ENCODE measurements around the gene STS. TPM values are rescaled to one million over a fixed set of nuclear protein-coding genes. Genes with fewer than 3 reads are reported as not detected.

STS gene
- total and polyA plus RNA-seq, 10 of the 15 experiments (the other 5 are each of a cell fraction or from before 2014, with no cell fraction given), result 1.6 to 19.4 (median 4.7) TPM

DNA sequence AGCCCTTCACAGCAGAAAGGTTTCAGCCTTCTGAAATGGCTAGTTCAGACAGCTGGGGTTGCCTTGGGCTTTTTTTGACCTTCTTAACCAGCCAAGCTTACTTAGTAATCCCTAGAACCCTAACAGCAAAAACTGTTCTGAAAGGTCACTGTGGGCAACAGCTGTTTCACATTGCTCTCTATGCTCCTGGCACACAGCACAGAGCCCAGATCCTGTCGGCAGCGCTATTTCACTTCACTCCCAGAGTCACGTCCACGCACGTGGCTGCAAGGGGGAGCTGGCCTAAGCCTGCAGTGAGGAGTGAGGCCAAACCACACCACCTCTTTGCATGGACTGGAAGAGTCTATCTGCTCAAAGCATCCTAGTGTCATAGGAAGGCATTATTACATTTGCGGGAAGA is 32.0 kb upstream of the STS start (continued):
- peak; percentile 48 for TF ChIP-seq SP1 (IDR thresholded peaks at IDR 0.05; ENCODE audit: low read depth, low read length)
- TF ChIP-seq ZNF24 (IDR thresholded peaks at IDR 0.05), result no peak
- TF ChIP-seq CHD2 (IDR thresholded peaks at IDR 0.05; ENCODE audit: borderline replicate concordance, low read depth, low read length), result peak; percentile 36; the same call in 1 of the 2 replicates
- TF ChIP-seq IRF4 (IDR thresholded peaks at IDR 0.05; ENCODE audit: low read depth, low read length), result peak; percentile 87
- TF ChIP-seq, protein P1, sequence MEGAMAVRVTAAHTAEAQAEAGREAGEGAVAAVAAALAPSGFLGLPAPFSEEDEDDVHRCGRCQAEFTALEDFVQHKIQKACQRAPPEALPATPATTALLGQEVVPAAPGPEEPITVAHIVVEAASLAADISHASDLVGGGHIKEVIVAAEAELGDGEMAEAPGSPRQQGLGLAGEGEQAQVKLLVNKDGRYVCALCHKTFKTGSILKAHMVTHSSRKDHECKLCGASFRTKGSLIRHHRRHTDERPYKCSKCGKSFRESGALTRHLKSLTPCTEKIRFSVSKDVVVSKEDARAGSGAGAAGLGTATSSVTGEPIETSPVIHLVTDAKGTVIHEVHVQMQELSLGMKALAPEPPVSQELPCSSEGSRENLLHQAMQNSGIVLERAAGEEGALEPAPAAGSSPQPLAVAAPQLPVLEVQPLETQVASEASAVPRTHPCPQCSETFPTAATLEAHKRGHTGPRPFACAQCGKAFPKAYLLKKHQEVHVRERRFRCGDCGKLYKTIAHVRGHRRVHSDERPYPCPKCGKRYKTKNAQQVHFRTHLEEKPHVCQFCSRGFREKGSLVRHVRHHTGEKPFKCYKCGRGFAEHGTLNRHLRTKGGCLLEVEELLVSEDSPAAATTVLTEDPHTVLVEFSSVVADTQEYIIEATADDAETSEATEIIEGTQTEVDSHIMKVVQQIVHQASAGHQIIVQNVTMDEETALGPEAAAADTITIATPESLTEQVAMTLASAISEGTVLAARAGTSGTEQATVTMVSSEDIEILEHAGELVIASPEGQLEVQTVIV (IDR thresholded peaks at IDR 0.05; ENCODE audit: borderline replicate concordance, partially characterized antibody), result no peak
- TF ChIP-seq RCOR1 (conservative IDR thresholded peaks at IDR 0.05; ENCODE audit: low read depth, low read length), result no peak
- TF ChIP-seq FOXM1 (IDR thresholded peaks at IDR 0.05; ENCODE audit: low read depth, low read length), result no peak
- TF ChIP-seq, protein P2, sequence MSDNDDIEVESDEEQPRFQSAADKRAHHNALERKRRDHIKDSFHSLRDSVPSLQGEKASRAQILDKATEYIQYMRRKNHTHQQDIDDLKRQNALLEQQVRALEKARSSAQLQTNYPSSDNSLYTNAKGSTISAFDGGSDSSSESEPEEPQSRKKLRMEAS (IDR thresholded peaks at IDR 0.05; ENCODE audit: low read depth, low read length), result peak; percentile 82
- TF ChIP-seq CBX3 (IDR thresholded peaks at IDR 0.05; ENCODE audit: borderline replicate concordance, low read depth), result no peak
- TF ChIP-seq GATAD2B (conservative IDR thresholded peaks at IDR 0.05; ENCODE audit: low read depth), result peak; percentile 64
- TF ChIP-seq RUNX3 (IDR thresholded peaks at IDR 0.05; ENCODE audit: low read length), result no peak
- TF ChIP-seq, protein P3, sequence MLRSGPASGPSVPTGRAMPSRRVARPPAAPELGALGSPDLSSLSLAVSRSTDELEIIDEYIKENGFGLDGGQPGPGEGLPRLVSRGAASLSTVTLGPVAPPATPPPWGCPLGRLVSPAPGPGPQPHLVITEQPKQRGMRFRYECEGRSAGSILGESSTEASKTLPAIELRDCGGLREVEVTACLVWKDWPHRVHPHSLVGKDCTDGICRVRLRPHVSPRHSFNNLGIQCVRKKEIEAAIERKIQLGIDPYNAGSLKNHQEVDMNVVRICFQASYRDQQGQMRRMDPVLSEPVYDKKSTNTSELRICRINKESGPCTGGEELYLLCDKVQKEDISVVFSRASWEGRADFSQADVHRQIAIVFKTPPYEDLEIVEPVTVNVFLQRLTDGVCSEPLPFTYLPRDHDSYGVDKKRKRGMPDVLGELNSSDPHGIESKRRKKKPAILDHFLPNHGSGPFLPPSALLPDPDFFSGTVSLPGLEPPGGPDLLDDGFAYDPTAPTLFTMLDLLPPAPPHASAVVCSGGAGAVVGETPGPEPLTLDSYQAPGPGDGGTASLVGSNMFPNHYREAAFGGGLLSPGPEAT (IDR thresholded peaks at IDR 0.05; ENCODE audit: low read depth), result peak; percentile 51; the same call in 1 of the 2 replicates
- TF ChIP-seq, protein P4, sequence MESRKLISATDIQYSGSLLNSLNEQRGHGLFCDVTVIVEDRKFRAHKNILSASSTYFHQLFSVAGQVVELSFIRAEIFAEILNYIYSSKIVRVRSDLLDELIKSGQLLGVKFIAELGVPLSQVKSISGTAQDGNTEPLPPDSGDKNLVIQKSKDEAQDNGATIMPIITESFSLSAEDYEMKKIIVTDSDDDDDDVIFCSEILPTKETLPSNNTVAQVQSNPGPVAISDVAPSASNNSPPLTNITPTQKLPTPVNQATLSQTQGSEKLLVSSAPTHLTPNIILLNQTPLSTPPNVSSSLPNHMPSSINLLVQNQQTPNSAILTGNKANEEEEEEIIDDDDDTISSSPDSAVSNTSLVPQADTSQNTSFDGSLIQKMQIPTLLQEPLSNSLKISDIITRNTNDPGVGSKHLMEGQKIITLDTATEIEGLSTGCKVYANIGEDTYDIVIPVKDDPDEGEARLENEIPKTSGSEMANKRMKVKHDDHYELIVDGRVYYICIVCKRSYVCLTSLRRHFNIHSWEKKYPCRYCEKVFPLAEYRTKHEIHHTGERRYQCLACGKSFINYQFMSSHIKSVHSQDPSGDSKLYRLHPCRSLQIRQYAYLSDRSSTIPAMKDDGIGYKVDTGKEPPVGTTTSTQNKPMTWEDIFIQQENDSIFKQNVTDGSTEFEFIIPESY (IDR thresholded peaks at IDR 0.05), result no peak
- no peak for TF ChIP-seq MYB (IDR thresholded peaks at IDR 0.05; ENCODE audit: borderline replicate concordance, low read depth, low read length)
- peak; percentile 89 for TF ChIP-seq IKZF1 (conservative IDR thresholded peaks at IDR 0.05)
- TF ChIP-seq SMC3 (IDR thresholded peaks at IDR 0.05; ENCODE audit: borderline replicate concordance, low read length), result no peak
- TF ChIP-seq FOXK2 (IDR thresholded peaks at IDR 0.05), result no peak
- TF ChIP-seq MTA2 (IDR thresholded peaks at IDR 0.05; ENCODE audit: low read depth), result peak; percentile 63
- no peak for TF ChIP-seq NR2C2 (IDR thresholded peaks at IDR 0.05; ENCODE audit: borderline replicate concordance, control insufficient read depth, insufficient read length, low read depth)
- no peak for TF ChIP-seq POU2F2 (IDR thresholded peaks at IDR 0.05; ENCODE audit: borderline replicate concordance, low read depth, low read length)
- TF ChIP-seq IKZF2 (IDR thresholded peaks at IDR 0.05), result peak; percentile 71 to 79
- TF ChIP-seq YY1 (IDR thresholded peaks at IDR 0.05; ENCODE audit: low read depth, low read length), result peak; percentile 33; the same call in 1 of the 2 replicates
- TF ChIP-seq, protein P5, sequence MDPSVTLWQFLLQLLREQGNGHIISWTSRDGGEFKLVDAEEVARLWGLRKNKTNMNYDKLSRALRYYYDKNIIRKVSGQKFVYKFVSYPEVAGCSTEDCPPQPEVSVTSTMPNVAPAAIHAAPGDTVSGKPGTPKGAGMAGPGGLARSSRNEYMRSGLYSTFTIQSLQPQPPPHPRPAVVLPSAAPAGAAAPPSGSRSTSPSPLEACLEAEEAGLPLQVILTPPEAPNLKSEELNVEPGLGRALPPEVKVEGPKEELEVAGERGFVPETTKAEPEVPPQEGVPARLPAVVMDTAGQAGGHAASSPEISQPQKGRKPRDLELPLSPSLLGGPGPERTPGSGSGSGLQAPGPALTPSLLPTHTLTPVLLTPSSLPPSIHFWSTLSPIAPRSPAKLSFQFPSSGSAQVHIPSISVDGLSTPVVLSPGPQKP (IDR thresholded peaks at IDR 0.05; ENCODE audit: low read depth, low read length), result no peak
- TF ChIP-seq ZBED1 (IDR thresholded peaks at IDR 0.05; ENCODE audit: borderline replicate concordance), result peak; percentile 84; the same call in 1 of the 2 replicates
- TF ChIP-seq RB1 (IDR thresholded peaks at IDR 0.05; ENCODE audit: borderline replicate concordance), result no peak

All from GM12878 (cell line).